HG03378 (cell line): ENCODE data around the gene MYBBP1A.
"Not testable (repeated sequence)": the region's sequence is repeated elsewhere in the genome, so short reads cannot be mapped to it uniquely, and the experiment has no call there.

Experiments
- ATAC-seq: cut with Tn5 transposase; IDR thresholded peaks from one replicate; pipeline ENCODE4 v1.9.1; 2021; ENCODE audit warnings: mild to moderate bottlenecking, moderate library complexity; ENCODE audit not compliant: unreplicated experiment

MYBBP1A gene

GRCh38 chr17:4590981-4591453, 35.8 kb upstream of the MYBBP1A start:
- ATAC-seq: no peak

GRCh38 chr17:4590042-4590441, 34.9 kb upstream of the MYBBP1A start:
- ATAC-seq: not testable (repeated sequence)

GRCh38 chr17:4588898-4589625, 33.9 kb upstream of the MYBBP1A start:
- no peak for ATAC-seq

GRCh38 chr17:4588391-4588790, 33.2 kb upstream of the MYBBP1A start:
- no peak for ATAC-seq

- no peak for ATAC-seq
These were observed 32.6 kb upstream of the MYBBP1A start for GRCh38 chr17:4587803-4588202.

GRCh38 chr17:4587195-4587594, 32.0 kb upstream of the MYBBP1A start:
- no peak for ATAC-seq

GRCh38 chr17:4586043-4586442, 30.9 kb upstream of the MYBBP1A start:
- no peak for ATAC-seq

- no peak for ATAC-seq
These were observed 30.4 kb upstream of the MYBBP1A start for GRCh38 chr17:4585638-4585994.

- ATAC-seq: no peak
These were observed 29.9 kb upstream of the MYBBP1A start for GRCh38 chr17:4584917-4585637.

- no peak for ATAC-seq
These were observed 29.1 kb upstream of the MYBBP1A start, which contains the start of gene SMTNL2 for GRCh38 chr17:4584101-4584916. SMTNL2 (plus strand) TSS chr17:4584529; CDS start chr17:4584606, 77 bp downstream.

- no peak for ATAC-seq
These were observed 28.6 kb upstream of the MYBBP1A start for GRCh38 chr17:4583782-4584100.

- ATAC-seq: no peak
These were observed 28.0 kb upstream of the MYBBP1A start for GRCh38 chr17:4583206-4583605.

GRCh38 chr17:4582691-4583090, 27.5 kb upstream of the MYBBP1A start:
- no peak for ATAC-seq

- ATAC-seq: no peak
These were observed 26.9 kb upstream of the MYBBP1A start for GRCh38 chr17:4582101-4582501.

- ATAC-seq: no peak
These were observed 25.1 kb upstream of the MYBBP1A start for GRCh38 chr17:4580291-4580690.

GRCh38 chr17:4579678-4580077, 24.5 kb upstream of the MYBBP1A start:
- no peak for ATAC-seq

GRCh38 chr17:4578349-4578748, 23.2 kb upstream of the MYBBP1A start:
- not testable (repeated sequence) for ATAC-seq

GRCh38 chr17:4577386-4577993, 22.3 kb upstream of the MYBBP1A start:
- no peak for ATAC-seq

- no peak for ATAC-seq
These were observed 21.6 kb upstream of the MYBBP1A start for GRCh38 chr17:4576729-4577322.

- no peak for ATAC-seq
These were observed 21.0 kb upstream of the MYBBP1A start for GRCh38 chr17:4576161-4576558.
